ENCODE measurements around the gene RPS6KA4. TPM values are rescaled to one million over a fixed set of nuclear protein-coding genes. Genes with fewer than 3 reads are reported as not detected.

The RPS6KA4 gene
- total RNA-seq, 1 donor from 2014 or later: 35.9 TPM

GRCh38 chr11:64367931-64368672, 9.1 kb downstream of the RPS6KA4 start:
- no peaks in the 10 kb centered on the region for H3K4me1 Mint-ChIP-seq (ENCODE audit: unreplicated experiment)
- H3K9me3 Mint-ChIP-seq (ENCODE audit: unreplicated experiment): no peaks in the 10 kb centered on the region
- no peak overlapping the region for H3K4me3 Mint-ChIP-seq (ENCODE audit: unreplicated experiment)
- peaks cover 25% of the 10 kb centered on the region for H3K36me3 Mint-ChIP-seq (ENCODE audit: unreplicated experiment)
- no peak for DNase-seq (ENCODE audit: extremely low spot score, unreplicated experiment)
- H3K27ac Mint-ChIP-seq (ENCODE audit: unreplicated experiment): no peak overlapping the region
- H3K27me3 Mint-ChIP-seq (ENCODE audit: unreplicated experiment): no peaks in the 10 kb centered on the region
- TF ChIP-seq CTCF (IDR thresholded peaks at IDR 0.05): no peak

- Mint-ChIP-seq H3K4me1 (ENCODE audit: unreplicated experiment) (no peaks in the 10 kb centered on the region), H3K27ac (ENCODE audit: unreplicated experiment) (no peak overlapping the region), H3K27me3 (ENCODE audit: unreplicated experiment) (no peaks in the 10 kb centered on the region), H3K9me3 (ENCODE audit: unreplicated experiment) (no peaks in the 10 kb centered on the region), H3K4me3 (ENCODE audit: unreplicated experiment) (no peak overlapping the region), H3K36me3 (ENCODE audit: unreplicated experiment) (peaks cover 25% of the 10 kb centered on the region)
- TF ChIP-seq CTCF (IDR thresholded peaks at IDR 0.05): no peak
- no peak for DNase-seq (ENCODE audit: extremely low spot score, unreplicated experiment)
These were observed 9.7 kb downstream of the RPS6KA4 start for GRCh38 chr11:64368673-64369074.

- no peak for TF ChIP-seq CTCF (IDR thresholded peaks at IDR 0.05)
- no peak for DNase-seq (ENCODE audit: extremely low spot score, unreplicated experiment)
- H3K27ac Mint-ChIP-seq (ENCODE audit: unreplicated experiment): no peak overlapping the region
- no peak overlapping the region for H3K4me3 Mint-ChIP-seq (ENCODE audit: unreplicated experiment)
- no peaks in the 10 kb centered on the region for H3K27me3 Mint-ChIP-seq (ENCODE audit: unreplicated experiment)
- no peaks in the 10 kb centered on the region for H3K4me1 Mint-ChIP-seq (ENCODE audit: unreplicated experiment)
- H3K9me3 Mint-ChIP-seq (ENCODE audit: unreplicated experiment): no peaks in the 10 kb centered on the region
- H3K36me3 Mint-ChIP-seq (ENCODE audit: unreplicated experiment): peaks cover 20% of the 10 kb centered on the region
These were observed 10.8 kb downstream of the RPS6KA4 start for GRCh38 chr11:64369440-64370421.

- H3K27ac Mint-ChIP-seq (ENCODE audit: unreplicated experiment): no peak overlapping the region
- no peak overlapping the region for H3K4me3 Mint-ChIP-seq (ENCODE audit: unreplicated experiment)
- no peak for DNase-seq (ENCODE audit: extremely low spot score, unreplicated experiment)
- no peaks in the 10 kb centered on the region for H3K27me3 Mint-ChIP-seq (ENCODE audit: unreplicated experiment)
- peaks cover 16% of the 10 kb centered on the region for H3K36me3 Mint-ChIP-seq (ENCODE audit: unreplicated experiment)
- H3K4me1 Mint-ChIP-seq (ENCODE audit: unreplicated experiment): no peaks in the 10 kb centered on the region
- H3K9me3 Mint-ChIP-seq (ENCODE audit: unreplicated experiment): no peaks in the 10 kb centered on the region
- no peak for TF ChIP-seq CTCF (IDR thresholded peaks at IDR 0.05)
These were observed 12.2 kb downstream of the RPS6KA4 start for GRCh38 chr11:64371201-64371600.

- peaks cover 9% of the 10 kb centered on the region for H3K36me3 Mint-ChIP-seq (ENCODE audit: unreplicated experiment)
- H3K27ac Mint-ChIP-seq (ENCODE audit: unreplicated experiment): no peak overlapping the region
- H3K4me1 Mint-ChIP-seq (ENCODE audit: unreplicated experiment): no peaks in the 10 kb centered on the region
- no peaks in the 10 kb centered on the region for H3K9me3 Mint-ChIP-seq (ENCODE audit: unreplicated experiment)
- no peak for DNase-seq (ENCODE audit: extremely low spot score, unreplicated experiment)
- no peaks in the 10 kb centered on the region for H3K27me3 Mint-ChIP-seq (ENCODE audit: unreplicated experiment)
- no peak overlapping the region for H3K4me3 Mint-ChIP-seq (ENCODE audit: unreplicated experiment)
- no peak for TF ChIP-seq CTCF (IDR thresholded peaks at IDR 0.05)
These were observed 13.1 kb downstream of the RPS6KA4 start for GRCh38 chr11:64372021-64372420.

All from osteocyte (in vitro differentiated cells).